ENCODE results near the gene PLEKHG7.

- TF ChIP-seq PAX5 (IDR thresholded peaks at IDR 0.05; ENCODE audit: insufficient read depth, low read length, severe bottlenecking) (no peak), POLR2AphosphoS5 (IDR thresholded peaks at IDR 0.05; ENCODE audit: low read depth, low read length) (no peak), POLR2A (IDR thresholded peaks at IDR 0.05; ENCODE audit: low read depth, low read length) (no peak), TAF1 (IDR thresholded peaks at IDR 0.05; ENCODE audit: low read depth, low read length) (no peak)
Observed at GRCh38 chr12:92740411-92740810, 37.6 kb downstream of the PLEKHG7 start.

All from GM12891 (cell line).